Muscle of leg (tissue), 11 donors: ENCODE results near the gene DUSP16. TPM values are rescaled to one million over a fixed set of nuclear protein-coding genes. Genes with fewer than 3 reads are reported as not detected.
A peak's percentile ranks its signal among the peaks of the same experiment; 100 is the strongest.

Experiments
- DNase-seq: peaks from one replicate; pipeline ENCODE4 v3.0.0; 2013
- H3K27ac ChIP-seq: one replicate; pipeline ENCODE4 v1.5.1; 2013; ENCODE audit warnings: mild to moderate bottlenecking, low read length, control low read depth
- H3K27me3 ChIP-seq: one replicate; pipeline ENCODE4 v1.6.1; 2013; ENCODE audit warnings: low read length; ENCODE audit not compliant: control insufficient read depth, insufficient read depth
- H3K36me3 ChIP-seq: one replicate; pipeline ENCODE4 v1.6.1; 2013; ENCODE audit warnings: low read length; ENCODE audit not compliant: control insufficient read depth, insufficient read depth
- H3K4me1 ChIP-seq: one replicate; pipeline ENCODE4 v1.6.1; 2013; ENCODE audit warnings: low read length; ENCODE audit not compliant: control insufficient read depth, insufficient read depth
- H3K4me3 ChIP-seq: one replicate; pipeline ENCODE4 v1.5.1; 2013; ENCODE audit warnings: low read length, control low read depth
- H3K9me3 ChIP-seq: replicated peaks from 2 replicates; pipeline ENCODE4 v1.6.1; 2013; ENCODE audit warnings: low read depth, low read length; ENCODE audit not compliant: control insufficient read depth
- WGBS: methylation state at CpG from one replicate; pipeline ENCODE4 v1.1.5; 2013; ENCODE audit warnings: missing lambda C conversion rate; ENCODE audit not compliant: insufficient coverage; 5-methylcytosine and 5-hydroxymethylcytosine counted together
- polyA plus RNA-seq, 8 donors: library from polyadenylated mRNA; unstranded; fragments of 120-200 nt; gene quantifications; one replicate each; pipeline versions ENCODE4 v1.2.1 to v1.2.3, GENCODE V29; 2013; ENCODE audit warnings: inconsistent platforms in 1 of 8, low replicate concordance in 1 of 8; ENCODE audit not compliant: insufficient read length in 8 of 8, insufficient read depth in 1 of 8
- total RNA-seq: library from RNA; stranded (reverse); fragments of 120-200 nt; gene quantifications from one replicate; pipeline ENCODE4 v1.2.4, GENCODE V29; 2013

DUSP16 gene
- total and polyA plus RNA-seq, 9 donors = 18.2 to 34.1 (median 25.9) TPM

DNA sequence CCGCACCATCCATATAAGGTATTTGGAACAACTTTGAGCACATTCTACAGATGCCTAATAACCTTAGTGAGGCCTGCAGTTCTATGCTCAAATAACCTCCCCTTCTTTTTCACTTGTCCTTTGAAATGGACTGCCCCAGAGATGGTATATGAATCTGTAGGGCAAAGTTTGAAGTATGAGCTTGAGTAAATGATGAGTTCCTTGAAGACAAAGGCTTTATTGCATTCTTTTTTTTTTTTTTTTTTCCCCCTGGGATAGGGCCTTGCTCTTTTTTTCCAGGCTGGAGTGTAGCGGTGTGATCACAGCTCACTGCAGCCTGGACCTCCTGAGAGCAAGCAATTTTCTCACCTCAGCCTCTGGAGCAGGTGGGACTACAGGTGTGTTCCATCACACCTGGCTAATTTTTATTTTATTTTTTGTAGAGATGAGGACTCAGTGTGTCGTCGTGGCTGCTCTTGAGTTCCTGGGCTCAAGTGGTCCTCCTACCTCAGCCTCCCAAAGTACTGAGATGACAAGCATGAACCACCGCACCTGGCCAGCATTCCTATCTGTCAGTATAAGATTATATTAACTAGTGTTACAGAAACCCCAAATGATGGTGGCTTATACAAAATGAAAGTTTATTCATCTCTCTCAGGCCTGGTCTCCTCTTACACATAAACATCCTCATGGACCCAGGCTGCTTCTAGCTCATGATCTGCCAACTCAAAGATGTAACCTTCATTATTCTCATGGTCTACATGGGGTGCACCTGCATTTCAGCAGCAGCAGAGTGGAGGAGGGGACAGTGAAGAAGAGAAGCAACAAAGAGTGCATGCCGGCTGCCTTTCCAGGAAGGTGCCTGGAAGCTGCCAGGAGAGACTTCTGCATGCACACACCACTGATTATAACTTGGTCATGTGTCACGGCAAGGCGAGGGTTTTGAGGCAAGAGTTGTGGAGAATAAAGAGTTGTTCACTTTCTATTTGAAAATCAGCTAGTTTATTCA, 101.4 kb downstream of the DUSP16 start:
- no peak overlapping the region for H3K4me3 ChIP-seq
- no peaks in the 10 kb centered on the region for H3K4me1 ChIP-seq
- no peak for DNase-seq
- no peaks in the 10 kb centered on the region for H3K27me3 ChIP-seq
- H3K9me3 ChIP-seq = no peaks in the 10 kb centered on the region
- WGBS = 44% methylated on average over 1 of the region's 8 CpGs
- no peak overlapping the region for H3K27ac ChIP-seq
- H3K36me3 ChIP-seq = peaks cover 3% of the 10 kb centered on the region

DNA sequence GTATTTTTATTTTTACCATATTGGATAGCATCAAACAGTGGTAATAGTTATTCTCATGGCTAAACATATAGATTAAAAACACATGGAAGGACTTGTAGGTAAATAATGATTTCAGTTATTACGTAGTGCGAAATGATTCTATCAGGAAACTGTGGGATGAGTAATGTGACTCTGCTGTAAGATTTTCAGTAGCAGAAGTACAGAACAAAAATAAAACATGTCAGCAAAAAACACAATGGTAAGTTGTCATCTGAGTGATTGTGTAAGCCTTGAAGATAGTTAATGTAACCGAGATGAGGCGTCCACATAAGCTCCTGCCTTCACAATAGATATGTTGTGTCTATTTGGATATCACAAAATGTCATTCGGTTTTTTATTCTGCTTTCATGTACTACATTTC, 106.0 kb downstream of the DUSP16 start:
- H3K4me1 ChIP-seq = no peaks in the 10 kb centered on the region
- peak; percentile 61 for DNase-seq
- H3K27ac ChIP-seq = no peak overlapping the region
- no peaks in the 10 kb centered on the region for H3K36me3 ChIP-seq
- no peaks in the 10 kb centered on the region for H3K9me3 ChIP-seq
- no peaks in the 10 kb centered on the region for H3K27me3 ChIP-seq
- H3K4me3 ChIP-seq = no peak overlapping the region
- no CpG with 5 or more reads among the region's 5 CpGs for WGBS

- no peak overlapping the region for H3K4me3 ChIP-seq
- H3K27ac ChIP-seq = no peak overlapping the region
- H3K27me3 ChIP-seq = no peaks in the 10 kb centered on the region
- DNase-seq = peak; percentile 57
- H3K4me1 ChIP-seq = no peaks in the 10 kb centered on the region
- no peaks in the 10 kb centered on the region for H3K9me3 ChIP-seq
- H3K36me3 ChIP-seq = no peaks in the 10 kb centered on the region
Measured at GRCh38 chr12:12454315-12454714, 108.3 kb downstream of the DUSP16 start.

DNA sequence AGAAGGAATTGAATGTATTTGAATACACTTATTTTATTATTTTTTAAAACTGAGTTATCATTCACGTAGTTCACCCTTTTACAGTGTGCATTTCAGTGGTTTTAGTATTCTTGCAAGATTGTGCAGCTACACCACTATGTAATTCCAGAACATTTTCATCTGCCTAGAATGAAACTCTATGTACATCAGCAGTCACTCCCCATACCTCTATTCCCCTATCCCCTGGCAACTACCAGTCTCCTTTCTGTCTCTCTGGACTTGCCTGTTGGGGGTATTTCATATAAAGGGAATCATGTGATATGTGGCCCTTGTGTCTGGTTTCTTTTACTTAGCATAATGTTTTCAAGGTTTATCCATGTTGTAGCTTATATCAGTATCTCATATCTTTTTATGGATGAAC, 109.0 kb downstream of the DUSP16 start:
- no CpG with 5 or more reads among the region's 1 CpG for WGBS
- H3K9me3 ChIP-seq = no peaks in the 10 kb centered on the region
- H3K27me3 ChIP-seq = no peaks in the 10 kb centered on the region
- no peak overlapping the region for H3K4me3 ChIP-seq
- DNase-seq = no peak
- H3K36me3 ChIP-seq = no peaks in the 10 kb centered on the region
- no peaks in the 10 kb centered on the region for H3K4me1 ChIP-seq
- H3K27ac ChIP-seq = no peak overlapping the region

DNA sequence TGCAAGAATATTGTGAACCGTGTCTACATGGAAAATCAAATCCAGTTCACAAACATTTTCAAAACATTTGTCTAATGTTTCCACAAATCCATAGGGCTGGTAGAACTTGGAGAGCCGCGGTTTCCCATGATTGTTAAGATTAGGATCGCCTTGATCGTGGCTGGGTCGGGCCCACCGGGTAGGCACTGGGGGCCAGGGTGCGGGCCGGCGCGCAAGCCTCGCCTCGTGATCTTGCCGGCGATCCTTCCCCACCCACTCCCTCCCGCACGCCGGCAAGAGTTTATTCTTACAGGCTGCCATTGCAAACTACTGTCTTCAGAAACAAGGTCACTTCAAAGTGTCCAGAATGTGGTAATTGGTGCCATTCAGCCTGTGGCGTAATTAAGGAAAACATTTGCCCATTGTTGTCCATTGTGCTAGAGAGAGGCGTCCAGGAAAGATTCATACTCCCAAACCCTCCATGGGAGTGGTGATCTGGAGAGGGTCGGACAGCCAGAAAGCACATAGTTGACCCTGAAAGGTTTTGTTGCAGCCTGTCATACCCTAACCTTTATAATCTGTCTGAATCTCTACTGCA, 110.2 kb downstream of the DUSP16 start:
- Histone ChIP-seq H3K36me3 (no peaks in the 10 kb centered on the region), H3K9me3 (no peaks in the 10 kb centered on the region), H3K4me3 (no peak overlapping the region), H3K27me3 (no peaks in the 10 kb centered on the region), H3K27ac (no peak overlapping the region), H3K4me1 (peaks cover 1% of the 10 kb centered on the region)
- 94% methylated on average over 15 of the region's 21 CpGs for WGBS
- DNase-seq = no peak

DNA sequence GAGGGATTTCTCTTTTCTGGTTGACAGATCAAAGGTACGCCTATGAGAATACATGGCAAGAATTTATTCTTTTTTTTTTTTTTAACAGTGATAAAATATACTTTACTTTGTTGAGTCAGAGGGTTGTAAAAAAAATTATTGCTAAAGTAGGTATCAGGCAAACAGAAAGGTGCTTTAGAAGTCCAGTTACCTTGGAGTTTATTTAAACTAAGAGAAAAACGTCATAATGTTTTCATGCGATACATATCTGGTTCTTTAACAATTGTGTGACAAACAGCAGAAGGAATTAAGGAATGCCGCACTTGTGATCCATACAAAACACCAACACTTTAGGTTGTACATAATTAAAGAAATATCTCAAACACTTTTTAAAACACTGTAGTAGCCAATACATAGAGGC, 111.6 kb downstream of the DUSP16 start:
- Histone ChIP-seq H3K4me1 (peaks cover 5% of the 10 kb centered on the region), H3K4me3 (no peak overlapping the region), H3K9me3 (no peaks in the 10 kb centered on the region), H3K27ac (no peak overlapping the region), H3K27me3 (no peaks in the 10 kb centered on the region), H3K36me3 (no peaks in the 10 kb centered on the region)
- no peak for DNase-seq
- WGBS = no CpG with 5 or more reads among the region's 4 CpGs

GRCh38 chr12:12450043-12450471, 112.6 kb downstream of the DUSP16 start:
- Histone ChIP-seq H3K36me3 (no peaks in the 10 kb centered on the region), H3K4me1 (peaks cover 5% of the 10 kb centered on the region), H3K27me3 (no peaks in the 10 kb centered on the region), H3K9me3 (no peaks in the 10 kb centered on the region), H3K4me3 (no peak overlapping the region), H3K27ac (no peak overlapping the region)
- no CpG with 5 or more reads among the region's 2 CpGs for WGBS
- DNase-seq = no peak

DNA sequence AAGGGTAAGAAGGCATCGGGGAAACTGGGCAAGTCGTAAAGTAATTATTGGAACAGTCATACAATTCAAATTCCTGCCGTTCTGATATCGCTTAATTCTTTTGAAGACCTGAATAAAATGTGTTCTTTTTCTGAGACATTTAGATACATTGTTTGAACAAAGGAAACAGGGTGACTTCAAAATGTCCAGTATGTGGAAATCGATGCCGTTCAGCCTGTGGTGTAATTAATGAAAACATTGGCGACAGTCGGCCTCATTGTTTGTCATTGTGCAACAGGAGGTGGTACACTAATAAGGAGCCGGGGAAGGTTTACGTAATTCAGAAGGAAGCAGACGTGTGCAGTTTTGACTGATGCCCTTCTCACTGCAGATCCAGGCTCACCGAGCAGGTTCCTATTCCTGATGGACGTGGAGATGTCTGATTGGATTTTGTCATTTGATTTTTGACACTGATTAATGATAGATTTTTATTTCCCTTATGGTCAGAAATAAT, 113.1 kb downstream of the DUSP16 start:
- H3K27ac ChIP-seq = no peak overlapping the region
- H3K4me1 ChIP-seq = peaks cover 5% of the 10 kb centered on the region
- H3K36me3 ChIP-seq = no peaks in the 10 kb centered on the region
- no peaks in the 10 kb centered on the region for H3K27me3 ChIP-seq
- H3K9me3 ChIP-seq = no peaks in the 10 kb centered on the region
- WGBS = 86% methylated on average over 10 of the region's 13 CpGs
- DNase-seq = no peak
- H3K4me3 ChIP-seq = no peak overlapping the region

- Histone ChIP-seq H3K4me1 (peaks cover 13% of the 10 kb centered on the region), H3K9me3 (no peaks in the 10 kb centered on the region), H3K27me3 (no peaks in the 10 kb centered on the region), H3K36me3 (no peaks in the 10 kb centered on the region), H3K27ac (no peak overlapping the region), H3K4me3 (no peak overlapping the region)
- no peak for DNase-seq
- WGBS = 92% methylated on average over 2 of the region's 10 CpGs
Measured at GRCh38 chr12:12447837-12448236, 114.8 kb downstream of the DUSP16 start.

GRCh38 chr12:12447236-12447635, 115.4 kb downstream of the DUSP16 start:
- H3K4me3 ChIP-seq = no peak overlapping the region
- H3K27me3 ChIP-seq = no peaks in the 10 kb centered on the region
- no peak for DNase-seq
- no CpG with 5 or more reads among the region's 8 CpGs for WGBS
- no peaks in the 10 kb centered on the region for H3K9me3 ChIP-seq
- H3K36me3 ChIP-seq = no peaks in the 10 kb centered on the region
- peaks cover 13% of the 10 kb centered on the region for H3K4me1 ChIP-seq
- no peak overlapping the region for H3K27ac ChIP-seq
